H9 (cell line): ENCODE data around the gene RGS6. TPM values are rescaled to one million over a fixed set of nuclear protein-coding genes. Genes with fewer than 3 reads are reported as not detected.

ENCODE experiments used
- DNase-seq: peaks from one replicate; pipeline ENCODE4 v3.0.0-alpha.2; 2017
- H2AFZ ChIP-seq: one replicate; pipeline ENCODE4 v1.6.1; 2013; ENCODE audit warnings: mild to moderate bottlenecking, low read length, control low read depth, moderate library complexity
- H2AK5ac ChIP-seq: 2 replicates; pipeline ENCODE4 v1.6.1; 2013; ENCODE audit warnings: low read length, control low read depth, mixed read lengths; ENCODE audit not compliant: insufficient read length
- H2BK120ac ChIP-seq: one replicate; pipeline ENCODE4 v1.6.1; 2013; ENCODE audit warnings: low read depth, mild to moderate bottlenecking, low read length, control low read depth, inconsistent platforms; ENCODE audit not compliant: poor library complexity, severe bottlenecking
- H2BK12ac ChIP-seq: 2 replicates; pipeline ENCODE4 v1.6.1; 2013; ENCODE audit warnings: low read length, control low read depth, mixed read lengths, low read depth; ENCODE audit not compliant: insufficient read length
- H2BK15ac ChIP-seq: 2 replicates; pipeline ENCODE4 v1.6.1; 2013; ENCODE audit warnings: low read depth, low read length, control low read depth
- H2BK20ac ChIP-seq: one replicate; pipeline ENCODE4 v1.6.1; 2013; ENCODE audit warnings: low read depth, mild to moderate bottlenecking, low read length, control low read depth, inconsistent platforms; ENCODE audit not compliant: poor library complexity, severe bottlenecking
- H2BK5ac ChIP-seq: 2 replicates; pipeline ENCODE4 v1.6.1; 2013; ENCODE audit warnings: low read length, control low read depth, mixed read lengths; ENCODE audit not compliant: insufficient read length
- H3K14ac ChIP-seq: 2 replicates; pipeline ENCODE4 v1.6.1; 2013; ENCODE audit warnings: low read length, control low read depth; ENCODE audit not compliant: insufficient read depth
- H3K18ac ChIP-seq: 2 replicates; pipeline ENCODE4 v1.6.1; 2013; ENCODE audit warnings: low read depth, mild to moderate bottlenecking, mixed read lengths, low read length, control low read depth; ENCODE audit not compliant: insufficient read length
- H3K23ac ChIP-seq: 2 replicates; pipeline ENCODE4 v1.6.1; 2013; ENCODE audit warnings: low read length, control low read depth, mixed read lengths, low read depth; ENCODE audit not compliant: insufficient read length
- H3K23me2 ChIP-seq: 2 replicates; pipeline ENCODE4 v1.6.1; 2013; ENCODE audit warnings: low read depth, mild to moderate bottlenecking, mixed read lengths, low read length, control low read depth; ENCODE audit not compliant: insufficient read length, poor library complexity, severe bottlenecking
- H3K27ac ChIP-seq: 2 replicates; pipeline ENCODE4 v1.5.1; 2013; ENCODE audit warnings: low read length, control low read depth, mixed read lengths, low read depth; ENCODE audit not compliant: insufficient read length
- H3K27me3 ChIP-seq: 2 replicates; pipeline ENCODE4 v1.6.1; 2013; ENCODE audit warnings: low read length, control low read depth, inconsistent platforms; ENCODE audit not compliant: insufficient read depth
- H3K4ac ChIP-seq: 2 replicates; pipeline ENCODE4 v1.6.1; 2013; ENCODE audit warnings: low read depth, mild to moderate bottlenecking, control low read depth, inconsistent platforms, low read length, moderate library complexity
- H3K4me1 ChIP-seq: 2 replicates; pipeline ENCODE4 v1.6.1; 2013; ENCODE audit warnings: low read length, control low read depth, inconsistent platforms; ENCODE audit not compliant: insufficient read depth
- H3K4me2 ChIP-seq: 2 replicates; pipeline ENCODE4 v1.6.1; 2013; ENCODE audit warnings: low read length, control low read depth, mixed read lengths; ENCODE audit not compliant: insufficient read length, insufficient read depth
- H3K56ac ChIP-seq: 2 replicates; pipeline ENCODE4 v1.6.1; 2013; ENCODE audit warnings: low read depth, mild to moderate bottlenecking, mixed read lengths, low read length, control low read depth; ENCODE audit not compliant: insufficient read length
- H3K79me1 ChIP-seq: 2 replicates; pipeline ENCODE4 v1.6.1; 2013; ENCODE audit warnings: low read depth, mild to moderate bottlenecking, moderate library complexity, low read length, control low read depth, inconsistent platforms; ENCODE audit not compliant: insufficient read depth, poor library complexity, severe bottlenecking
- H3K79me2 ChIP-seq: 2 replicates; pipeline ENCODE4 v1.6.1; 2013; ENCODE audit warnings: low read length, control low read depth, inconsistent platforms; ENCODE audit not compliant: insufficient read depth
- H3K9ac ChIP-seq: 2 replicates; pipeline ENCODE4 v1.6.1; 2013; ENCODE audit warnings: low read length, control low read depth, mixed read lengths; ENCODE audit not compliant: insufficient read length; ENCODE audit errors: extremely low read depth
- H3K9me3 ChIP-seq: one replicate; pipeline ENCODE4 v1.6.1; 2013; ENCODE audit warnings: low read depth, low read length, inconsistent platforms; ENCODE audit not compliant: control insufficient read depth
- H3T11ph ChIP-seq: one replicate; pipeline ENCODE4 v1.6.1; 2013; ENCODE audit warnings: mild to moderate bottlenecking, low read length, control low read depth, inconsistent platforms
- H4K20me1 ChIP-seq: one replicate; pipeline ENCODE4 v1.6.1; 2013; ENCODE audit not compliant: control insufficient read depth, insufficient read length, insufficient read depth
- H4K5ac ChIP-seq: 2 replicates; pipeline ENCODE4 v1.6.1; 2013; ENCODE audit warnings: low read depth, mild to moderate bottlenecking, mixed read lengths, low read length, control low read depth; ENCODE audit not compliant: insufficient read length
- H4K8ac ChIP-seq: replicated peaks from 2 replicates; pipeline ENCODE4 v1.6.1; 2013; ENCODE audit warnings: low read length, control low read depth, mixed read lengths, low read depth; ENCODE audit not compliant: insufficient read length
- H4K91ac ChIP-seq: 2 replicates; pipeline ENCODE4 v1.6.1; 2013; ENCODE audit warnings: low read depth, mild to moderate bottlenecking, moderate library complexity, mixed read lengths, low read length, control low read depth; ENCODE audit not compliant: insufficient read length
- H3K27ac Mint-ChIP-seq, 3 experiments: 2 replicates in 2 of 3; 3 replicates in 1 of 3; pipeline ENCODE4 v1.8.0; 2020 to 2021; ENCODE audit warnings: mixed read lengths in 3 of 3, mild to moderate bottlenecking in 1 of 3, moderate library complexity in 1 of 3
- H3K27me3 Mint-ChIP-seq: 2 replicates; pipeline ENCODE4 v1.8.0; 2021; ENCODE audit warnings: low read depth, mild to moderate bottlenecking, moderate library complexity, mixed read lengths
- H3K36me3 Mint-ChIP-seq, 3 experiments: 2 replicates in 2 of 3; 3 replicates in 1 of 3; pipeline ENCODE4 v1.8.0; 2020 to 2021; ENCODE audit warnings: low read depth in 3 of 3, mixed read lengths in 3 of 3; ENCODE audit not compliant: insufficient read depth in 1 of 3
- H3K4me1 Mint-ChIP-seq, 2 experiments: 2 replicates each; pipeline ENCODE4 v1.8.0; 2020; ENCODE audit warnings: mixed read lengths in 2 of 2
- H3K4me3 Mint-ChIP-seq, 2 experiments: 2 replicates in 1 of 2; 3 replicates in 1 of 2; pipeline ENCODE4 v1.8.0; 2020 to 2021; ENCODE audit warnings: mild to moderate bottlenecking in 2 of 2, mixed read lengths in 2 of 2, moderate library complexity in 1 of 2
- H3K9me3 Mint-ChIP-seq, 2 experiments: 2 replicates in 1 of 2; 3 replicates in 1 of 2; pipeline ENCODE4 v1.8.0; 2020; ENCODE audit warnings: mild to moderate bottlenecking in 2 of 2, mixed read lengths in 2 of 2, moderate library complexity in 1 of 2
- WGBS: extraction: QIAGEN DNeasy Blood & Tissue Kit; methylation state at CpG from one replicate; pipeline ENCODE4 v1.1.7; 2013; ENCODE audit warnings: missing lambda C conversion rate, low lambda C conversion rate, mixed read lengths; ENCODE audit not compliant: insufficient read length; ENCODE audit errors: extremely low coverage; 5-methylcytosine and 5-hydroxymethylcytosine counted together
- total RNA-seq: library from RNA; stranded (reverse); gene quantifications from 2 replicates; pipeline ENCODE4 v1.2.1, GENCODE V29; 2021
- TF ChIP-seq, protein P1 (sequence below): fragments of 200-600 bp; sonication (generic); conservative IDR thresholded peaks from 3 replicates; pipeline ENCODE4 v1.8.0; 2021; ENCODE audit warnings: antibody characterized with exemption, mild to moderate bottlenecking

RGS6 gene
- total RNA-seq, 1 experiment from 2014 or later = 3.0 TPM

- Histone ChIP-seq H3K23me2 (no peaks in the 10 kb centered on the region), H3T11ph (no peak overlapping the region), H3K9me3 (no peaks in the 10 kb centered on the region), H2BK120ac (no peak overlapping the region), H2AFZ (no peak overlapping the region), H3K79me1 (no peaks in the 10 kb centered on the region), H2BK20ac (no peak overlapping the region), H4K5ac (no peak overlapping the region), H3K23ac (no peak overlapping the region), H3K4me2 (no peak overlapping the region), H3K18ac (no peak overlapping the region), H3K4me1 (no peaks in the 10 kb centered on the region), H3K27ac (no peak overlapping the region), H4K91ac (no peak overlapping the region), H3K56ac (no peak overlapping the region), H2BK12ac (no peak overlapping the region), H4K8ac (no peak overlapping the region), H3K14ac (no peak overlapping the region), H3K79me2 (no peaks in the 10 kb centered on the region), H3K27me3 (no peaks in the 10 kb centered on the region), H3K4ac (no peak overlapping the region), H4K20me1 (no peaks in the 10 kb centered on the region), H2BK5ac (no peak overlapping the region), H2BK15ac (no peak overlapping the region), H3K9ac (no peak overlapping the region), H2AK5ac (no peak overlapping the region)
- H3K4me3 Mint-ChIP-seq = no peak overlapping the region
- no peaks in the 10 kb centered on the region; a peak in 1 of 7 replicates for H3K36me3 Mint-ChIP-seq
- no peaks in the 10 kb centered on the region for H3K4me1 Mint-ChIP-seq
- H3K27ac Mint-ChIP-seq = no peak overlapping the region
- no peak for DNase-seq
- WGBS = no CpG with 5 or more reads among the region's 3 CpGs
- peaks cover 1 to 2% of the 10 kb centered on the region in 2 experiments; a peak in 2 of 5 replicates for H3K9me3 Mint-ChIP-seq
- TF ChIP-seq, protein P1, sequence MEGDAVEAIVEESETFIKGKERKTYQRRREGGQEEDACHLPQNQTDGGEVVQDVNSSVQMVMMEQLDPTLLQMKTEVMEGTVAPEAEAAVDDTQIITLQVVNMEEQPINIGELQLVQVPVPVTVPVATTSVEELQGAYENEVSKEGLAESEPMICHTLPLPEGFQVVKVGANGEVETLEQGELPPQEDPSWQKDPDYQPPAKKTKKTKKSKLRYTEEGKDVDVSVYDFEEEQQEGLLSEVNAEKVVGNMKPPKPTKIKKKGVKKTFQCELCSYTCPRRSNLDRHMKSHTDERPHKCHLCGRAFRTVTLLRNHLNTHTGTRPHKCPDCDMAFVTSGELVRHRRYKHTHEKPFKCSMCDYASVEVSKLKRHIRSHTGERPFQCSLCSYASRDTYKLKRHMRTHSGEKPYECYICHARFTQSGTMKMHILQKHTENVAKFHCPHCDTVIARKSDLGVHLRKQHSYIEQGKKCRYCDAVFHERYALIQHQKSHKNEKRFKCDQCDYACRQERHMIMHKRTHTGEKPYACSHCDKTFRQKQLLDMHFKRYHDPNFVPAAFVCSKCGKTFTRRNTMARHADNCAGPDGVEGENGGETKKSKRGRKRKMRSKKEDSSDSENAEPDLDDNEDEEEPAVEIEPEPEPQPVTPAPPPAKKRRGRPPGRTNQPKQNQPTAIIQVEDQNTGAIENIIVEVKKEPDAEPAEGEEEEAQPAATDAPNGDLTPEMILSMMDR = no peak
- H3K27me3 Mint-ChIP-seq = no peaks in the 10 kb centered on the region
These were observed 434.4 kb downstream of the RGS6 start for GRCh38 chr14:72366619-72367018.
